ENCODE results near the gene PYDC1. TPM values are rescaled to one million over a fixed set of nuclear protein-coding genes. Genes with fewer than 3 reads are reported as not detected.

The PYDC1 gene
- not detected in 2 replicates for total RNA-seq

DNA sequence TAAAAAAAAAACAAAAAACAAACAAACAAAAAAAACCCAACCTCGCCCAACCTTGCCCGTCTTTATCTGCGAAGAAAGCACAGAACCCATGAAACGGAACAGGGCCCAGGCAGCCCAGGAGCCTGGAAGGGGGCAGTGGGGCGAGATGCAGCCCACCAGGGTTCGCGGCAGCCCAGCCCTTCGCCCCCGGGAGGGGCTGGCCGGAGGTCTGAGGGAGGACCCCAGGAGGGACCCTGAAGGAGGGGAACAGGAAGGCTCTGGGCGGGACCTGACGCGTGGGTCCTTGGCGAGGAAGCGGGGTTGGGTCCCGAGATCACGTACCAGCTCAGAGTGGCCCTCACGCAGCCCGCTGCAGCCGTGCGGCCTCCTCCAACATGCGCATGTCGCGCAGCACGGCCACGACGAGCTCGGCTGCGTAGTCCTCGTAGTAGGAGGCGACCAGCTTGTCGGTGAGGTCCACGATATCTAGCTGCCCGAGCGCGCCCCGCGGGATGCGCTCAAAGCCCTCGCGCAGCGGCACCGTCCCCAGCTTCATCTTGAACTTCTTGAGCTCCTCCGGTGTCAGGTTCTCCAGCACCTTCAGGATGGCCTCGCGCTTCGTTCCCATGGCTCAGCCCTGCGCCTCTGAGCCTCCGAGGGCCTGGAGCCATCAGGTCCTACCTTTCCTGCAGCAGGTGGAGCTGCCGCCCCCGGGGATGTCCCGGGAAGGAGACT, at the start of gene PYDC1:
TSS of gene PYDC1 (minus strand) at position 714 of the 714 bp plus-strand sequence. CDS start at position 607, 107 bp downstream.

DNA sequence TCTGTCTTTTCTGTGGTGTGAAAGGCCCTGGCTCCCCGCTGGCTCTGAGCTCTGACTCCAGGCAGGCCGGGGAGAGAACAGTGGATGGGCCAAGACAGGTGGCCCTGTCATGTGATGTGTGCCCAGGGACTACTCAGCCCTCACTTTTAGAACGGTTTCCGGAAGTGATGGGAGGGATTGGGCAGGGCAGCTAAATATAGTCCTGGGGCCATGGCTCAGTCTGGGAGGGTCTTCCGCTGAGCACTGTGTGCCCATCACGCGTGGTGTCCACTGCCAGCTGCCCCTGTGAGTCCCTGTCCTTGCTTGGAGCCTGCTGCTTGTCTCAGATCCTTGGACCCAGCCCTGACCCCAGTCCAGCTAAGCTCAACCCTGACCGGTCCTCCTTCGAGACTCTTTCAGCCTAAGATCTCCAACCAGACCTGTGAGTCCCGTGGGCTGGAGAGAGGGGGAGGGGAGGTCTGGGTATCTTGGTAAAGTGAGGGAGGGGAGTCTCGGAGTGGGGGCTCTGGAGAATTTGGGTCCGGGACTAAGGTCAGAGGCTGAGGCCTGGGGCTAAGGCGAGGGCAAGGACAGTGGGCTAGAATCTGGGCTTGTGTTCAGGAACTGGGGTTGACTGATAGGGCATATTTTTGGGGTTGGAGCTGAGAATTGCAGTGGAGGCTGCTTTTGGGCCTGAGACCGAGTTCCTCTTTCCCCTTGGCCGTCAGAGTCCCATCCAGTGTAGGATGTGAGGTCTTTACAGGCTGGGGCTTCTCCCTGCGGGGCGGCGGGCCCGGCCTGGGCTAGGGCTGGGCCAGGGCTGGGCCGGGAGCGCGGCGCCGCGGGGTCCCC, 2.8 kb downstream of the PYDC1 start, which contains the start of gene TRIM72:
TSS of gene TRIM72 (plus strand) at position 243 of the 831 bp plus-strand sequence. CDS start 620 bp downstream, outside the sequence.

DNA sequence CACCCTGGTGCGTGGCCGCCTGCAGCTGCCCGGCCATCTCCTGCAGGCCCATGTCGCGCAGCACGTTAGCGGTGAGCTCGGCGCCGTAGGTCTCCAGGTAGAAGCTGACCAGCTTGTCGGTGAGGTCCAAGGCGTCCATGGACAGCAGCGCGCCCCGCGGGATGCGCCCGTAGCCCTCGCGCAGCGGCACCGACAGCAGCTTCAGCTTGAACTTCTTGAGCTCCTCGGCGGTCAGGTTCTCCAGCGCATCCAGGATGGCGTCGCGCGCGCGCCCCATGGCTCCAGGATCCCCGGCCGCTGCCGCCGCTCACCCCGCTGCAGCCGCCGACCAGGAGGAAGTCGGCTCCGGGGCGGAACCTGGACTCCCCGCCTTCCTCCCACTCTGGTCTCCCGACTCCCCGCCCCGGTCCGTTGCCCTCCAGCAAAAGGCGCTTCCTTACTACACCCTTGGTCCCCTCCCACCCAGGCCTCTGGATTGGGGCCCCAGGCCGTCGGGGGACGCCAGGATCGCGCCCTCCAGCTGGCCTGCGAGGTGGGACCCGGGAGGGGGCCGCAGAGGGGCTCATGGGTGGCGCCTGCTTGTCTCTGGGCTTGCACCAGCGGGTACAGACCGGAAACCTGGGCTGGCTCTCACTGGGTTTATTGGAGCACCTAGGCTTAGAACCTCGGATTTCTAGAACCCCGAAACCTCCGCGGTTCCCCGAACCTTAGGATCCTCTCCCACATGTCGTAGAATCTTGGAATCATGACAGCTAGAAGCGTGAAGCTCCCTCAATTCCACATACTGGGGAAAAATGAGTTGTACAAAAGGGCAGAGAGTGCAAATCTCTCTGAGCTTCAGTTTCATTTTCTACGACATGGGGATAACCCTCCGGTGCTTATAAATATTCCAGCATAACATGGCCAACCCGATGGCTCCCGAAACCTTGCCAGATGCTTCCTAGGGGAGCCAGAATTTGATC, 14.2 kb downstream of the PYDC1 start, which contains the start of gene PYCARD:
TSS of gene PYCARD (minus strand) at position 347 of the 962 bp plus-strand sequence. CDS start at position 277, 70 bp downstream.

DNA sequence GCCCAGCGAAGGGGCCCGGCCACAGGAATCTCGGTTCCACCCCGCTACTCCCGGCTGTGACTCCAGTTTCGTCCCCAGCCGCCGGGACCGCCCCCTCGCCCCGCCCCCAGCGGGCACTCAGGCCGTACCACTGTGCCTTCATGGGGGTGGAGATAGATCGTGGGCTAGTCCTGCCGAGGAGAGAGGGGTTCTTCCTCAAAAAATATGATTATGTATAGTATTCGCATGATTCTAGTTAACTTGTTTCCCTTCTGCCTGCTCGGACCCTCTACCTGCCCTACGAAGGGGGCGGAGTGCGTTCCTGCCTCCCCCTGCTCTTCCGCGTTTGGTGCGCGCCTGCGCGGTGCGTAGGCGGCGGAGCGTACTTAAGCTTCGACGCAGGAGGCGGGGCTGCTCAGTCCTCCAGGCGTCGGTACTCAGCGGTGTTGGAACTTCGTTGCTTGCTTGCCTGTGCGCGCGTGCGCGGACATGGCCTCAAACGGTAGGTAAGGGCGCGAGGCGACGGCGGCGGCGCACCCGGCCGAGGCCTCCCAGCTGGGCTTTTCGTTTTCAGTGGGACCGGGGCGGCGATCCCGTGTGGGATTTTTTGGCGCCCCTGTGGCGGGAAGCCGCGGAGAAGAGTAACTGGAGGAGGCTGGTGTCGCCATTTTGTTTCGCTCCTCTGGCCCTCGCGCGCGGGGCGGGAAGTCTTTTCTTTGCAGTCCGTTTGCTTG, 37.0 kb downstream of the PYDC1 start, which contains the start of gene FUS:
TSS of gene FUS (plus strand) at position 393 of the 713 bp plus-strand sequence. CDS start at position 469, 76 bp downstream.

Other genes with a start within 250 kb of the PYDC1 start
- 24.5 and 26.2 TPM in 2 replicates for gene HSD3B7, start 231.9 kb downstream of the PYDC1 start, total RNA-seq
- 0.86 and 1.4 TPM in 2 replicates for gene STX1B, start 206.5 kb downstream of the PYDC1 start, total RNA-seq
- 24.8 and 36.2 TPM in 2 replicates for gene STX4, start 183.6 kb downstream of the PYDC1 start, total RNA-seq
- gene ZNF668, start 142.9 kb downstream of the PYDC1 start, total RNA-seq, result 14.4 and 16.1 TPM in 2 replicates
- gene ZNF646, start 142.7 kb downstream of the PYDC1 start, total RNA-seq, result 6.9 and 15.6 TPM in 2 replicates
- under 0.01 and 1.4 TPM in 2 replicates for gene PRSS53, start 128.2 kb downstream of the PYDC1 start, total RNA-seq
- 211 and 231 TPM in 2 replicates for gene VKORC1, start 122.3 kb downstream of the PYDC1 start, total RNA-seq
- 64.9 and 65.9 TPM in 2 replicates for gene BCKDK, start 108.7 kb downstream of the PYDC1 start, total RNA-seq
- gene KAT8, start 99.5 kb downstream of the PYDC1 start, total RNA-seq, result 31.2 and 33.7 TPM in 2 replicates
- not detected in 2 replicates for gene PRSS8, start 81.4 kb downstream of the PYDC1 start, total RNA-seq
- gene PRSS36, start 67.1 kb downstream of the PYDC1 start, total RNA-seq, result 0.18 and 2.0 TPM in 2 replicates
- 52.8 and 55.5 TPM in 2 replicates for gene FUS, start 37.0 kb downstream of the PYDC1 start, total RNA-seq
- 87.2 and 112 TPM in 2 replicates for gene PYCARD, start 14.4 kb downstream of the PYDC1 start, total RNA-seq
- gene TRIM72, start 3.0 kb downstream of the PYDC1 start, total RNA-seq, result not detected in 2 replicates
- gene ITGAM, start 42.8 kb upstream of the PYDC1 start, total RNA-seq, result not detected in 2 replicates
- gene ITGAX, start 138.0 kb upstream of the PYDC1 start, total RNA-seq, result 0.86 and 1.9 TPM in 2 replicates
- gene ITGAD, start 176.2 kb upstream of the PYDC1 start, total RNA-seq, result not detected in 2 replicates
- gene COX6A2, start 211.2 kb upstream of the PYDC1 start, total RNA-seq, result not detected in 2 replicates
- 0.29 and 0.71 TPM in 2 replicates for gene ZNF843, start 225.7 kb upstream of the PYDC1 start, total RNA-seq
- gene ARMC5, start 242.4 kb upstream of the PYDC1 start, total RNA-seq, result 7.6 and 8.4 TPM in 2 replicates

Measured in myometrial cell (primary cell).